Measurements from ENCODE around the gene GNL2. TPM values are rescaled to one million over a fixed set of nuclear protein-coding genes. Genes with fewer than 3 reads are reported as not detected.

The GNL2 gene
- total RNA-seq, 1 experiment from 2014 or later: 106 TPM

- DNase-seq: peak; percentile 66
Observed at GRCh38 chr1:37605061-37605650, 9.4 kb upstream of the GNL2 start.

More at GRCh38 chr1:37605061-37605650, 9.4 kb upstream of the GNL2 start:
- TF ChIP-seq CTCF (conservative IDR thresholded peaks at IDR 0.05): no peak
- H3K14ac ChIP-seq (ENCODE audit: insufficient read depth, low read length): no peak overlapping the region
- Mint-ChIP-seq H3K4me1 (no peaks in the 10 kb centered on the region), H3K27me3 (ENCODE audit: low read depth) (peaks cover 16% of the 10 kb centered on the region), H3K9me3 (no peaks in the 10 kb centered on the region), H3K36me3 (ENCODE audit: insufficient read depth in 1 of 3, low read depth in 3 of 3) (no peaks in the 10 kb centered on the region), H3K4me3 (no peak overlapping the region), H3K27ac (no peak overlapping the region)
- no peak overlapping the region for H3K18ac ChIP-seq (ENCODE audit: insufficient read length, low read depth, low read length)
- H3K56ac ChIP-seq (ENCODE audit: insufficient read length, low read depth, low read length): no peak overlapping the region
- no peaks in the 10 kb centered on the region for H3K9me3 ChIP-seq (ENCODE audit: control insufficient read depth, low read depth, low read length)
- no peaks in the 10 kb centered on the region for H3K4me1 ChIP-seq (ENCODE audit: insufficient read depth, low read length)
- no peak overlapping the region for H4K8ac ChIP-seq (replicated peaks; ENCODE audit: insufficient read length, low read depth, low read length)
- no peak overlapping the region for H2BK5ac ChIP-seq (ENCODE audit: insufficient read length, low read length)
- H2BK15ac ChIP-seq (ENCODE audit: low read depth, low read length): no peak overlapping the region
- no peaks in the 10 kb centered on the region for H4K20me1 ChIP-seq (ENCODE audit: control insufficient read depth, insufficient read depth, insufficient read length)
- no peaks in the 10 kb centered on the region for H3K79me1 ChIP-seq (ENCODE audit: insufficient read depth, low read depth, low read length, poor library complexity, severe bottlenecking)
- H2AK5ac ChIP-seq (ENCODE audit: insufficient read length, low read length): no peak overlapping the region
- H4K91ac ChIP-seq (ENCODE audit: insufficient read length, low read depth, low read length): no peak overlapping the region
- no peak overlapping the region for H2BK120ac ChIP-seq (ENCODE audit: low read depth, low read length, poor library complexity, severe bottlenecking)
- no peak overlapping the region for H2BK20ac ChIP-seq (ENCODE audit: low read depth, low read length, poor library complexity, severe bottlenecking)
- no peaks in the 10 kb centered on the region for H3K79me2 ChIP-seq (ENCODE audit: insufficient read depth, low read length)
- no peak overlapping the region for H3K4me2 ChIP-seq (ENCODE audit: insufficient read depth, insufficient read length, low read length)
- H2AFZ ChIP-seq (ENCODE audit: low read length): no peak overlapping the region
- H3K9ac ChIP-seq (ENCODE audit: extremely low read depth, insufficient read length, low read length): no peak overlapping the region
- no peak overlapping the region for H4K5ac ChIP-seq (ENCODE audit: insufficient read length, low read depth, low read length)
- no peak overlapping the region for H2BK12ac ChIP-seq (ENCODE audit: insufficient read length, low read depth, low read length)
- no peaks in the 10 kb centered on the region for H3K23me2 ChIP-seq (ENCODE audit: insufficient read length, low read depth, low read length, poor library complexity, severe bottlenecking)
- H3K27ac ChIP-seq (ENCODE audit: insufficient read length, low read depth, low read length): no peak overlapping the region
- no peak overlapping the region for H3T11ph ChIP-seq (ENCODE audit: low read length)
- no peak overlapping the region for H3K23ac ChIP-seq (ENCODE audit: insufficient read length, low read depth, low read length)
- peaks cover 3% of the 10 kb centered on the region; the same call in 1 of the 2 replicates for H3K27me3 ChIP-seq (ENCODE audit: insufficient read depth, low read length)
- WGBS (ENCODE audit: extremely low coverage, insufficient read length, low lambda C conversion rate): 100% methylated on average over 1 of the region's 12 CpGs
- H3K4ac ChIP-seq (ENCODE audit: low read depth, low read length): no peak overlapping the region

Data from H9 (cell line).